Measurements from ENCODE around the gene LPAR1. TPM values are rescaled to one million over a fixed set of nuclear protein-coding genes. Genes with fewer than 3 reads are reported as not detected.
"Not testable (repeated sequence)": the region's sequence is repeated elsewhere in the genome, so short reads cannot be mapped to it uniquely, and the experiment has no call there.

LPAR1 gene
- total RNA-seq, 1 donor from 2014 or later, result 0.56 TPM

DNA sequence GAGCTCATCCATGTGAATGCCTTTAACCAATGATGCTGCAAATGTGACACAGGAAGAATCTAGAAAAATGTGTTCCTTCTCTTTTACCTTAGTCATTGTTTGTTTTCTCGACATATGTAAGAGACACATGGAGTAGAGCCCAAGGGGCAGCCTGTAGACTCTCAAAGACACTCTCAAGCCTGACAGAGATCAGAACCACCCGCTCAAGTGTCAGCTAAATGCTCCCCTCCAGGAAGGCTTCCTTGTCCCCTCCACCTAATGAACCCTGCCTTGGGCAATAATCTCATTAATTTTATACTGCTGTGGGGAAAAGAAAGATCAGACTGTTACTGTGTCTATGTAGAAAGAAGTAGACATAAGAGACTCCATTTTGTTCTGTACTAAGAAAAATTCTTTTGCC lies 212.3 kb downstream of the LPAR1 start:
- Mint-ChIP-seq H3K27ac (ENCODE audit: unreplicated experiment) (no peak overlapping the region), H3K4me1 (ENCODE audit: low read depth, unreplicated experiment) (peaks cover 4% of the 10 kb centered on the region), H3K9me3 (ENCODE audit: unreplicated experiment) (no peaks in the 10 kb centered on the region), H3K36me3 (ENCODE audit: unreplicated experiment) (no peaks in the 10 kb centered on the region), H3K27me3 (ENCODE audit: unreplicated experiment) (peaks cover 1% of the 10 kb centered on the region), H3K4me3 (ENCODE audit: unreplicated experiment) (no peak overlapping the region)
- TF ChIP-seq CTCF (IDR thresholded peaks at IDR 0.05; ENCODE audit: partially characterized antibody, unreplicated experiment), result no peak
- DNase-seq, result no peak

DNA sequence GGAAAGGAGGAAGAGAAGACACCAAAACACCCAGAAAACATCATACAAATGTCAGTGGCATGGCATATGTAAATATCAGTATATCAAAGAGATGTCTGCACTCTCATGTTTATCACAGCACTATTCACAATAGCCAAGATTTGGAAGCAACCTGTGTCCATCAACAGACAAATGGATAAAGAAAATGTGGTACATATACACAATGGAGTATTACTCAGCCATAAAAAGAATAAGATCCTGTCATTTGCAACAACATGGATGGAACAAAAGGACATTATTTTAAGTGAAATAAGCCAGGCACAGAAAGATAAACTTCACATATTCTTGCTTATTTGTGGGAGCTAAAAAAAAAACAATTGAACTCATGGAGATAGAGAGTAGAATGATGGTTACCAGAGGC lies 213.1 kb downstream of the LPAR1 start:
- H3K27me3 Mint-ChIP-seq (ENCODE audit: unreplicated experiment); H3K36me3 Mint-ChIP-seq (ENCODE audit: unreplicated experiment); H3K27ac Mint-ChIP-seq (ENCODE audit: unreplicated experiment); H3K9me3 Mint-ChIP-seq (ENCODE audit: unreplicated experiment); H3K4me1 Mint-ChIP-seq (ENCODE audit: low read depth, unreplicated experiment); H3K4me3 Mint-ChIP-seq (ENCODE audit: unreplicated experiment); DNase-seq: not testable (repeated sequence)
